ENCODE data around the gene SRPX.

SRPX gene

GRCh38 chrX:38117485-38117884 is 103.2 kb downstream of the SRPX start:
- no peaks in the 10 kb centered on the region for H3K27me3 ChIP-seq (ENCODE audit: control insufficient read depth, insufficient read depth, low read length)
- H3K36me3 ChIP-seq (ENCODE audit: control insufficient read depth, insufficient read depth, low read length): no peaks in the 10 kb centered on the region
- H3K9ac ChIP-seq (ENCODE audit: low read length): no peak overlapping the region
- H3K9me3 ChIP-seq (ENCODE audit: control insufficient read depth, low read length): no peaks in the 10 kb centered on the region
- H3K4me1 ChIP-seq (ENCODE audit: control insufficient read depth, insufficient read depth, low read length): no peaks in the 10 kb centered on the region
- H3K4me3 ChIP-seq (ENCODE audit: low read length): no peak overlapping the region

DNA sequence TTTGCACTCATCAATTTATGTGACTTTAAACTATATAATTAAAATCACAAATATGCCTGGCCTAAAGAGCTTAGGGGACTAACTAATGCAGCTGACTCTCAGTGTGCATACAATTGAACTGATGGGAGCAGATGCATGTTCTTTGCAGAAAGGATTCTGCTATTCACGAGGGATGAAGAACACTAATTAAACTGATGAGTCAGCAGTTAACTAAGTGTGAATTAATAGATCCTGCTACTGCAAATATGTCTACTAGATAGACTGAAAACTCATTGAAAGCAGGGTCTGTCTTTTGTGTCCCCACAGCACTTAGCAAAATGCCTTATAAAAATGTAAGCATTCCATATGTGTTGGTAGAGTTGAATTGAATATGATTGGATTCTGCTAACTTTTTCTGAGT is 104.0 kb downstream of the SRPX start:
- H3K36me3 ChIP-seq (ENCODE audit: control insufficient read depth, insufficient read depth, low read length): no peaks in the 10 kb centered on the region
- no peaks in the 10 kb centered on the region for H3K4me1 ChIP-seq (ENCODE audit: control insufficient read depth, insufficient read depth, low read length)
- no peaks in the 10 kb centered on the region for H3K27me3 ChIP-seq (ENCODE audit: control insufficient read depth, insufficient read depth, low read length)
- H3K9ac ChIP-seq (ENCODE audit: low read length): no peak overlapping the region
- H3K4me3 ChIP-seq (ENCODE audit: low read length): no peak overlapping the region
- H3K9me3 ChIP-seq (ENCODE audit: control insufficient read depth, low read length): no peaks in the 10 kb centered on the region

DNA sequence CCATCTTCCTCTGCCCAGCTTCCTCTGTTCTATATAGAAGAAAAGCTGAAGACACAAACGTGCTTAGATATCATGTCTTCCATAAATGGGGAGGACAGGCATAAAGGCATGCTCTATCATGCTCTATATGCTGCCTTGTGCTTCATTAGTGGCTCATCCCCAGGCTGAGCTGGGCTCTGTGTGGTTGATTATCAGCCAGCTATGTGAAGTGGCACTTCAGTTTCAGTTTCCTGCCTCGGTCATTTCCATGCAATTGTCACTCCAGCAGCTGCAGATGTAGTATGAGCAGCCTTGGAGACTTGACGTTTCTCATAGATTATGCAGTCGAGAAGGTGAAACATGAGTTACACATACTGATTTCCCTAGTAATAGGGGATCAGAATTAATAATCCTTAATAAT is 108.1 kb downstream of the SRPX start:
- H3K27me3 ChIP-seq (ENCODE audit: control insufficient read depth, insufficient read depth, low read length): no peaks in the 10 kb centered on the region
- no peak overlapping the region for H3K9ac ChIP-seq (ENCODE audit: low read length)
- H3K9me3 ChIP-seq (ENCODE audit: control insufficient read depth, low read length): no peaks in the 10 kb centered on the region
- no peak overlapping the region for H3K4me3 ChIP-seq (ENCODE audit: low read length)
- no peaks in the 10 kb centered on the region for H3K36me3 ChIP-seq (ENCODE audit: control insufficient read depth, insufficient read depth, low read length)
- peaks cover 7% of the 10 kb centered on the region for H3K4me1 ChIP-seq (ENCODE audit: control insufficient read depth, insufficient read depth, low read length)

- no peaks in the 10 kb centered on the region for H3K36me3 ChIP-seq (ENCODE audit: control insufficient read depth, insufficient read depth, low read length)
- H3K4me1 ChIP-seq (ENCODE audit: control insufficient read depth, insufficient read depth, low read length): peaks cover 19% of the 10 kb centered on the region
- H3K9ac ChIP-seq (ENCODE audit: low read length): no peak overlapping the region
- no peaks in the 10 kb centered on the region for H3K9me3 ChIP-seq (ENCODE audit: control insufficient read depth, low read length)
- H3K27me3 ChIP-seq (ENCODE audit: control insufficient read depth, insufficient read depth, low read length): no peaks in the 10 kb centered on the region
- no peak overlapping the region for H3K4me3 ChIP-seq (ENCODE audit: low read length)
Observed at GRCh38 chrX:38111196-38111595, 109.5 kb downstream of the SRPX start.

DNA sequence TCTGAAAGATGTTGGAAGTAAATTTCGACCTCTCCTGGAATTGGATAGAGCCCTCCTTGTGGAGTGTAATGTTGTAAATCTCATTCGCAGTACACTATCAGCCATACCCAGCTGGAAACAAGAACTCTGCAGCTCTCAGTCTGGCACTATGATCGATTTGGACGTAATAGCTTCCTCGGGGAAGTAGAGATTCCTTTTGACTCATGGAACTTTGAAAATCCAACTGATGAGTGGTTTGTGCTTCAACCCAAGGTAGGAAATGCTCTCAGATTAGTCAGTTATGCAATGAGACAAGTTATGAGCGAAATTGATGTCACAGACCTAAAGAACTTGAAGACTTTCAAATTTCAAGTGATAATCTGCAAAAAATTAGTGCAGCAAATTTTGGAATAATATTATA is 110.4 kb downstream of the SRPX start:
- Histone ChIP-seq H3K9me3 (ENCODE audit: control insufficient read depth, low read length) (no peaks in the 10 kb centered on the region), H3K9ac (ENCODE audit: low read length) (no peak overlapping the region), H3K27me3 (ENCODE audit: control insufficient read depth, insufficient read depth, low read length) (no peaks in the 10 kb centered on the region), H3K4me3 (ENCODE audit: low read length) (no peak overlapping the region), H3K36me3 (ENCODE audit: control insufficient read depth, insufficient read depth, low read length) (no peaks in the 10 kb centered on the region), H3K4me1 (ENCODE audit: control insufficient read depth, insufficient read depth, low read length) (peaks cover 19% of the 10 kb centered on the region)

- H3K27me3 ChIP-seq (ENCODE audit: control insufficient read depth, insufficient read depth, low read length): no peaks in the 10 kb centered on the region
- H3K4me3 ChIP-seq (ENCODE audit: low read length): no peak overlapping the region
- H3K36me3 ChIP-seq (ENCODE audit: control insufficient read depth, insufficient read depth, low read length): no peaks in the 10 kb centered on the region
- no peaks in the 10 kb centered on the region for H3K9me3 ChIP-seq (ENCODE audit: control insufficient read depth, low read length)
- H3K4me1 ChIP-seq (ENCODE audit: control insufficient read depth, insufficient read depth, low read length): peaks cover 19% of the 10 kb centered on the region
- no peak overlapping the region for H3K9ac ChIP-seq (ENCODE audit: low read length)
Observed at GRCh38 chrX:38109042-38109898, 111.4 kb downstream of the SRPX start.

DNA sequence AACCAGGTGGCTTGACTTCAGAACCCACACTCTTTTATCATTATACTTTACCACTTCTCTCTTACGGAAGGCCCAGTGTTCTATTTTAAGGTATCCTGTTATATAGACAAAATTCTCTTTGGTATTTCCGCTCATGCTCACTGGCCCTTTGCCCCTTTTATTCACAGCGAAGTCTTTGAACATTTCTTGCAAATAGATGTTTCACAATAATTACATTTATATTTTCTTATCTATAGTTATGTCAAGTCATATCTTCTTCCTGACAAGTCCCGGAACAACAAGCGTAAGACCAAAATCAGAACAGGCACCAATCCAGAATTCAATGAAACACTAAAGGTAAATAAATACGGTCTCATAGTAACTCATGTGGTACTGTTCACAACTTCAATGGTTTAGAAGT is 112.3 kb downstream of the SRPX start:
- Histone ChIP-seq H3K9me3 (ENCODE audit: control insufficient read depth, low read length) (no peaks in the 10 kb centered on the region), H3K36me3 (ENCODE audit: control insufficient read depth, insufficient read depth, low read length) (no peaks in the 10 kb centered on the region), H3K9ac (ENCODE audit: low read length) (no peak overlapping the region), H3K27me3 (ENCODE audit: control insufficient read depth, insufficient read depth, low read length) (no peaks in the 10 kb centered on the region), H3K4me1 (ENCODE audit: control insufficient read depth, insufficient read depth, low read length) (peaks cover 19% of the 10 kb centered on the region), H3K4me3 (ENCODE audit: low read length) (no peak overlapping the region)

GRCh38 chrX:38106991-38107655 is 113.5 kb downstream of the SRPX start:
- no peaks in the 10 kb centered on the region for H3K36me3 ChIP-seq (ENCODE audit: control insufficient read depth, insufficient read depth, low read length)
- no peak overlapping the region for H3K9ac ChIP-seq (ENCODE audit: low read length)
- no peaks in the 10 kb centered on the region for H3K27me3 ChIP-seq (ENCODE audit: control insufficient read depth, insufficient read depth, low read length)

DNA sequence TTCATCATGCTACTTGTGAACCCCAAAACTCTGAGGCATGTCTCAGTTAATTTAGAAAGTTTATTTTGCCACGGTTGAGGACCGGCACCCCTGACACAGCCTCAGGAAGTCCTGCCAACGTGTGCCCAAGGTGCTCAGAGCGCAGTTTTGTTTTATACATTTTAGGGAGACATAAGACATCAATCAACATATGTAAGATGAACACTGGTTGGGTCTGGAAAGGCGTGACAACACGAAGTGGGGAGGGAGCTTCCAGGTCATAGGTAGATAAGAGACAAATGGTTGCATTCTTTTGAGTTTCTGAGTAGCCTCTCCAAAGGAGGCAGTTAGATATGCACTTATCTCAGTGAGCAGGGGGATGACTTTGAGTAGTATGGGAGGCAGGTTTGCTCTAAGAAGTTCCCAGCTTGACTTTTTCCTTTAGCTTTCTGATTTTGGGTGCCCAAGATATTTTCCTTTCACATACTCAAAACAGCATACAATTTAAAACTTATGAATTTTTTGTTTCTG is 115.4 kb downstream of the SRPX start:
- H3K9ac ChIP-seq (ENCODE audit: low read length): no peak overlapping the region
- no peaks in the 10 kb centered on the region for H3K9me3 ChIP-seq (ENCODE audit: control insufficient read depth, low read length)
- no peaks in the 10 kb centered on the region for H3K36me3 ChIP-seq (ENCODE audit: control insufficient read depth, insufficient read depth, low read length)
- no peak overlapping the region for H3K4me3 ChIP-seq (ENCODE audit: low read length)
- H3K27me3 ChIP-seq (ENCODE audit: control insufficient read depth, insufficient read depth, low read length): no peaks in the 10 kb centered on the region
- peaks cover 19% of the 10 kb centered on the region for H3K4me1 ChIP-seq (ENCODE audit: control insufficient read depth, insufficient read depth, low read length)

More at GRCh38 chrX:38106991-38107655, 113.5 kb downstream of the SRPX start:
- H3K9me3 ChIP-seq (ENCODE audit: control insufficient read depth, low read length): no peaks in the 10 kb centered on the region
- H3K4me1 ChIP-seq (ENCODE audit: control insufficient read depth, insufficient read depth, low read length): peaks cover 19% of the 10 kb centered on the region
- no peak overlapping the region for H3K4me3 ChIP-seq (ENCODE audit: low read length)

GRCh38 chrX:38103857-38104812 is 116.5 kb downstream of the SRPX start:
- no peaks in the 10 kb centered on the region for H3K9me3 ChIP-seq (ENCODE audit: control insufficient read depth, low read length)
- no peak overlapping the region for H3K4me3 ChIP-seq (ENCODE audit: low read length)
- peaks cover 19% of the 10 kb centered on the region for H3K4me1 ChIP-seq (ENCODE audit: control insufficient read depth, insufficient read depth, low read length)
- no peaks in the 10 kb centered on the region for H3K36me3 ChIP-seq (ENCODE audit: control insufficient read depth, insufficient read depth, low read length)
- no peaks in the 10 kb centered on the region for H3K27me3 ChIP-seq (ENCODE audit: control insufficient read depth, insufficient read depth, low read length)
- H3K9ac ChIP-seq (ENCODE audit: low read length): no peak overlapping the region

GRCh38 chrX:38102875-38103274 is 117.8 kb downstream of the SRPX start:
- H3K4me1 ChIP-seq (ENCODE audit: control insufficient read depth, insufficient read depth, low read length): peaks cover 15% of the 10 kb centered on the region
- no peaks in the 10 kb centered on the region for H3K27me3 ChIP-seq (ENCODE audit: control insufficient read depth, insufficient read depth, low read length)
- H3K9ac ChIP-seq (ENCODE audit: low read length): no peak overlapping the region
- no peak overlapping the region for H3K4me3 ChIP-seq (ENCODE audit: low read length)
- no peaks in the 10 kb centered on the region for H3K9me3 ChIP-seq (ENCODE audit: control insufficient read depth, low read length)
- no peaks in the 10 kb centered on the region for H3K36me3 ChIP-seq (ENCODE audit: control insufficient read depth, insufficient read depth, low read length)

Data from mucosa of stomach (tissue), 1 donor.